ENCODE measurements around the gene DLG2.

DLG2 gene

GRCh38 chr11:84581083-84581482 is 1046.1 kb downstream of the DLG2 start:
- DNase-seq = no peak

- no peak for DNase-seq
Measured at GRCh38 chr11:84580428-84580827, 1046.7 kb downstream of the DLG2 start.

- DNase-seq = no peak
Measured at GRCh38 chr11:84573868-84574267, 1053.3 kb downstream of the DLG2 start.

GRCh38 chr11:84566671-84567070 is 1060.5 kb downstream of the DLG2 start:
- no peak for DNase-seq

GRCh38 chr11:84564867-84565184 is 1062.3 kb downstream of the DLG2 start:
- no peak for DNase-seq

- DNase-seq = peak in 5 of 56 donors; percentile 1 to 52 (median 4)
Measured at GRCh38 chr11:84564180-84564866, 1062.8 kb downstream of the DLG2 start.

- no peak for DNase-seq
Measured at GRCh38 chr11:84563356-84563755, 1063.8 kb downstream of the DLG2 start.

- no peak for DNase-seq
Measured at GRCh38 chr11:84560206-84560605, 1066.9 kb downstream of the DLG2 start.

GRCh38 chr11:84558085-84558905 is 1068.8 kb downstream of the DLG2 start:
- DNase-seq = peak in 13 of 56 donors; percentile 1 to 58 (median 14)

GRCh38 chr11:84552791-84553190 is 1074.4 kb downstream of the DLG2 start:
- no peak for DNase-seq

GRCh38 chr11:84549217-84549616 is 1077.9 kb downstream of the DLG2 start:
- DNase-seq = no peak

- no peak for DNase-seq
Measured at GRCh38 chr11:84544566-84544965, 1082.6 kb downstream of the DLG2 start.

GRCh38 chr11:84543367-84544159 is 1083.6 kb downstream of the DLG2 start:
- DNase-seq = no peak

- DNase-seq = peak in 1 of 56 donors; percentile 38
Measured at GRCh38 chr11:84541731-84542340, 1085.3 kb downstream of the DLG2 start.

GRCh38 chr11:84536456-84536855 is 1090.7 kb downstream of the DLG2 start:
- DNase-seq = no peak

- DNase-seq = no peak
Measured at GRCh38 chr11:84532364-84532763, 1094.8 kb downstream of the DLG2 start.

GRCh38 chr11:84526250-84526649 is 1100.9 kb downstream of the DLG2 start:
- DNase-seq = no peak

GRCh38 chr11:84524422-84525051 is 1102.6 kb downstream of the DLG2 start:
- DNase-seq = peak in 2 of 56 donors; percentile 6 to 16

- DNase-seq = no peak
Measured at GRCh38 chr11:84522331-84522730, 1104.8 kb downstream of the DLG2 start.

GRCh38 chr11:84518631-84519183 is 1108.4 kb downstream of the DLG2 start:
- no peak for DNase-seq

- no peak for DNase-seq
Measured at GRCh38 chr11:84514436-84514835, 1112.7 kb downstream of the DLG2 start.

Measured in amygdala (tissue), 56 donors.